GM19397 (cell line): ENCODE measurements around the gene NUP42.

Source experiments
- ATAC-seq: cut with Tn5 transposase; IDR thresholded peaks from one replicate; pipeline ENCODE4 v1.9.1; 2021; ENCODE audit warnings: mild to moderate bottlenecking, moderate library complexity; ENCODE audit not compliant: unreplicated experiment

NUP42 gene

DNA sequence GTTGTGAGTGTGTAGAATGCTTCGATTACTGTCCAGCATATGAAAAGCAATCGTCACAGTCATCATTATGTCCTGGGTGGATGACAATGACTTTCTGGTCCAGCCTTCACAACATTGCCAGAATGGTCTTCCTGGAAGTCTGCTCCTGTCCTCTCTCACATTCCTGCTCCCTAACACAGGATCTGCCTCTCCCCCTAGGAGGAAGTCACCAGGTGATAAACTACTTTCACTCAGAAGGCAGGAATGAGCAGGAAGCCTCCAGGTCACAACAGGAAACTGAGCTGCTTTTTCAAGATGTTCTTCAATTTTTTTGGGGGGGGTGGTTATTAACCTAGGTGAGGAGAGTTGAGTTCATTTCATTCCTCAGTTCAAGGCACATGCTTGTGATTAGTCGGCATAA is 51.1 kb downstream of the NUP42 start:
- ATAC-seq = no peak

DNA sequence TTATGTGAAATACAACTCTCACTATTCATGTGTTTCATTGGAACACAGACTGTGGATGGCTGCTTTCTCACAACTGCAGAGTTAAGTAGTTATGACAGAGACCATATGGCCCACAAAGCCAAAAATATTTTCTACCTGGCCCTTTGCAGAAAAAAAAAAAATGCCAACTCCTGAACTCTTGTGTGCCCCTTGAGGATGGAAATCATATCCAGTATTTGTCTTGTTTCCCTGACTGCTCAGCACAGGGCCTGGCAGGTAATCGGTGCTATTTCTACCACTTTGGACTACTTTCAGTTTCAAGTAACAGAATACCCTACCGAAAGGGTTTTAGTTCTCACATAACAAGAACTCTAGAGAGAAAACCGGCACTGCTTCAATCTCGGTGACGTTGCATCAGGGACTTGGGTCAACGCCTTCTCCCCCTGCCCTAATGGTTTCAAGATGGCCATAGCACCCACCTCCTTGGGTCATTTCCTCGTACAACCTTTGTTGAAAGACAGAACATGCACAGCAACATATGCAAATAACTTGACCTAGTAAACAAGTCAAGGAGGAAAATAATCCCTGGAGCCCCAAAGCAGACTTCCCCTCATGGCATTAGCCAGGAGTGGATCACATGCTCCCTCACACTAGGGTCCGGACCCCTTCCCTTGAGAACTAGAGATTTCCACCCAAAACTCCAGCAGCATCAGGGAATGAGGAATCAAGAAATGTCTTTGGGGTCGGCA is 52.9 kb downstream of the NUP42 start:
- no peak for ATAC-seq

DNA sequence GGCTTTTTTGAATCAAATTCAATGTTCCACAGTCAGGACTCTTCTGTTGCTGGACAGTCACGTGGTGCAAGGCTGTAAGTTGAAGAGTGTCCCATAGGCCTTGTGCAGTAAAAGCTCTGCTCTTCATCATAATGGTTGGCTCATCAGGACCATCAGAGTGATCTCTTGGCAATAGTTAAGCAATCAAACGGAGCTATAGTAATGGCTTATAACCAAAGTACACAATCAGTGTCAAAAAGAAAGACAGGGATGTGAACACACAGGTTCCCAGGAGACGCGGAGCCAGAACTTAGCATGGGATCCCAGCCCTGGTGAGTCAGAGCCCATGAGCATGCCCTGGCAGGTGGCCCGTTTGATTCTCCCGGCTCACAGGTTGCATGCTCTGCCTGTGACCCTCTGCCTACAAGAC is 54.0 kb downstream of the NUP42 start:
- ATAC-seq = no peak

DNA sequence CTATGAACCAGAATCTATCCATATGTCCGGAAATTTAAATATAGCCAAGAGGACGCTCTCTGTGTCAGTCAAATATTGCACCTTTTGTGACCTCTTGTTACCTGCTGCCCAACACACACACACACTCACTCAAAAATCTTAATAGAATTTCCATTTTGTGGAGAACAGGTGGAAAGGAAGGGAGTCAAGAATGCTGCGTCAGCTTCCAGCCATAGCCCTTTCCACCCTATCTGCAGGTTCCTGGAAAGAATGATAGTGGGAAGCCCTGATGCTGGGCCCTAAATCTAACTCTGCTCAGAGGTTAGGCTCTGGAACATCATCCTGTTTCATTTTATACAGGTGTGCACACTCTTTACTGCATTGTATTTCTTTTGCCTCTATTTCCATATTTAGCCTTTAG is 55.2 kb downstream of the NUP42 start:
- no peak for ATAC-seq

DNA sequence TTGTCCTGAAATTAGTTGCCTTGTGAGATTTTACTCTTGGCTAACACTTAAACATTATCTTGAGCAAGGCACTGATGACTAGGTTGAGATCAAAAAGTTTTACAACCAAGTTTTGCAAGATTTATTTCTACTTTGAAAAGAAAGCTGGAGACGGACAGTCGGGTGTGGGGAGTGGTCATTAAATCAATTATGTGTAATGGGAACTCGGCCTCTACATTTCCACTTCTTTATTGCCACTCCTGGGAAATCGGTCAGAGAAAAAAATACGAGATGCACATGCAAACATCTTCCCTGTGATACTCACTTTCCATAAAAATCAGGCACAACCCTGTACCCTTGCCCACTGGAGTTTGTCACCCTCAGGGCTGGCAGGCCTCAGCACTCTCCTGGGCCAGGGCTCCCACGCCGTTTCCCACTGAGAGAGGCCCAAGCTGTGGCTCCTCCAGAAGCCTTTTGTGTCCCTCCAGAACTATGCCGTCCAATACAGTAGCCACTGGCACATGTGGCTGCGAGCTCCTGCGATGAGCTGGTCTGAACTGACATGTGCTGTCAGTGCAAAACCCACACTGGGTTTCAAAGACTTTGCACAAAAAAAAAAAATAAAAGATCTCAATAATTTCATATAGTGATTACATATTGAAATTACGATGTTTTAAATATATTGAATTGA is 57.3 kb downstream of the NUP42 start:
- no peak for ATAC-seq

DNA sequence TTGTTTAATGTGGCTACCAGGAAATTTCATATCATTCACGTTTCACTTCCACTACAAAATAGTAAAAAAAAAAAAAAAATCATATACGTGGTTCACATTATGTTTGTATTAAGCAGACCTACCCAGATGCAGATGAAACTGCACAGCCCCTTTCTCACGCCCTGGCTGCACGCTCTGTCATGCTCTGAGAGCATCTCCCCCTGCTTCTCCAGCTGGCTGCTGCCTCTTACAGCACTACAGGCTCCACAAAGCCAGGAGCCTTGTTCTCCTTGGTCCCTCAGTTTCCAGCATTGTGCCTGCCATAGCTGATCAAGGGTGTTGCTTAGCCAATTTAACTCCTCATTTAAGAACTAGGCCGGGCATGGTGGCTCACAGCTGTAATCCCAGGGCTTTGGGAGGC is 57.9 kb downstream of the NUP42 start:
- ATAC-seq = no peak

DNA sequence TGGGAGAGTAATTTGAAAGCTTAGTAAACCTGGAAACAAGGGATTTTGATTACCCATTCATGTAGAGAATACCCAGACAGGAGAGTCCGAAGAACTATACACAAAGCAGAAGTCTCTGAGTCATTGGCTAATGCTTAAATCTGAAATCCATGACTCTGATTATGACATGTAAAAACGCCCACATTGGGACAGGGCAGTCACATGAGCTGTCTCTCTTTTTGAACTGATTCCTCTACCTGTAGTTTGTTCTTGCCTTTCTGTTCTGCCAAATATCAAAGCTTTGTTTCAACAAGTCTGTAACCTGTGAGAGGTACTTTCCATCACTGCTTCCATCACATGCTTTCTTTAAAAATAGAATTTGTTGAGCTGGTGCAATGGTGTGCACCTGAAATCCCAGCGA is 60.5 kb downstream of the NUP42 start:
- no peak for ATAC-seq

DNA sequence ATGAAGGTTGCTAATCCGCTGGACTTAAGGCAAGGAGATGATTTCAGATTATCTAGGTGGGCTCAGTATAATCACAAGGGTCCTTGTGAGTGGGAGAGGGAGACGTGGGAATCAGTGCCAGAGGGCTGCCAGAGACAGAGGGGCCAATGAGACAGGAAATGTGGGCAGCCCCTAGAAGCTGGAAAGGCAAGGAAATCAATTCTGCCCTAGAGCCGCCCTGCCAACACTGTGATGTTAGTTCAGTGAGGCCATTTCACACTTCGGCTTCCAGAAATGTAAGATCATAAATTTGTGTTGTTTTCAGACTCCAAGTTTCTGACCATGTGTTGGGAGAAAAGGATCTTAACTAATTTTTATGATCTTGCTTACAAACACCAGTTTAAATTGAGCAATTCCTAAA is 61.1 kb downstream of the NUP42 start:
- ATAC-seq = no peak

DNA sequence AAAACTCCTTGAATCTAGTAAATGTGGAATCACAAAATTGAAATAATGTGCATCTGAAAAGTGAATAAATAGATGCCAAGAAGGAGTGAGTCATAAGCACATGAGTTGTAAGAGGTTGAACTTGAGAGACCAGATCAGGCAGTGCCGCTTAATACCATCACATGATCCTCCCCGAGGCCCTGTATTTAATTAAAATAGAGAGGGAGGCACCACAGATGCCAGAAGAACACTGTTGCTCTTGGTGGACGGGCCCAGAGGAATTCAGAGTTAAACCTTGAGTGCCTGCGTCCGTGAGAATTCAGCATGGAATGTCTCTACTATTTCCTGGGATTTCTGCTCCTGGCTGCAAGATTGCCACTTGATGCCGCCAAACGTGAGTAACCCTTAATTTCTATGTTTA is 64.7 kb downstream of the NUP42 start, which contains the start of gene GPNMB:
Gene GPNMB, plus strand, starts transcription at position 221 of the 400 bp plus-strand sequence. Its CDS starts 83 bp downstream, at position 304.
- ATAC-seq = no peak

DNA sequence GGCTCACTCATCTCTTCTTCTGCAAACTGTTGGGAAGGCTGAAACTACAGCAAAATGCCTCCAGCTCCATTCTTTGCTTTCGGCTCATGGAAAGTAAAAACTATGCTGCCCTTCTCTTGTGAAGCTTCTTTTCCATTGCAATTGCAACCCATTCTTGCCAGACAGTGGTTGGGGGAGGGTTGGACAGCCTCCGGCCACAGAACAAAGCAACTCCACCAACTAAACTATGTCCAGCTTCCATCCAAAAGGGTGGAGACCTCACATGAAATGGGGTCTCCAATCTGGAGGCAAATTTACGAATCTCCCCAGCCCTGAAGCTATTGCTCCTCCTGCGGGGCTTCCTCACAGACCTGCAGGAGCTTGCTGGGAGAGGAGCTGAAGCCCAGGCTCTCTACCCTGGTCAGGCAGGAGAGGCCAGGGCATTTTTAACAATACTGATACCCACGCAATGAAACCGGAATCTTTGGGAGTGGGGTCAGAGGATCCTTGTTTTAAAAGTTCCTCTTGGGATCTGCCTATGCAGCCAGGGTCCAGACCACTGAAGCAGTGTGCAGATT is 65.3 kb downstream of the NUP42 start:
- ATAC-seq = no peak

DNA sequence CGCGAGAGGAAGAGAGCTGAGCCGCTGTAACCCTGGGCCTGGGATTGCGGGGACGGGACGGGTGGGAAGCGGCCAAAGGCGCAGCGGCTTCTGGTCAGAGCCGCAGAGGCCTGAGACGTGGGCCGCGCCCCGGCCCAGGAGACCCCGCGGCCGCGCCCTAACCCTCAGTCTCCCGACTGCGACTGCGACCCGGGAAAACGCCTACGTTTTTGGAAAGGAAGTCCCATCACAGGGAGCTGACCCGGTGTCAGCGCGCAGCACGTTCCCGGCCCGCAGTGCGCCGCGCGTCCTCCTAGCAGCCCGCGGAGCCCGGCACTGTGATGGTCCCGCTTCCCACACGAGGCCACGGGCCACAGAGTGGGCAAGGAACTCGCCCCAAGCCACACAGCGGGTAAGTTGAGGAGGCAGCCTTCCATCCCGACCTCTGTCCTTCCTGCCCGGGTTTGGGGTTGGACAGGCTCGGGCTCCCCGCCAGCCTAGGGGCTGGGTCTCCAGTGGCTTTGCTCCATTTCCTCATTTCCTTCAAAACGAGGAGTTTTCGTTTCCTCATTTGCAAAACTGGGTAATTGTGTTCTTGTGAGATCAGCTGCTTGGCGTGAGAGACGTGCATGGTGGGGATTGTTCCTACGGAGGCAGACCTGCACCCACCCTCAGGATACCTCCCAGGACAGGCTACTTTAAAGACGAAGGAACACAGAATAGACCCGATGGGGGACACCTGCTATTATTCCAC is 65.9 kb downstream of the NUP42 start:
- ATAC-seq = no peak

DNA sequence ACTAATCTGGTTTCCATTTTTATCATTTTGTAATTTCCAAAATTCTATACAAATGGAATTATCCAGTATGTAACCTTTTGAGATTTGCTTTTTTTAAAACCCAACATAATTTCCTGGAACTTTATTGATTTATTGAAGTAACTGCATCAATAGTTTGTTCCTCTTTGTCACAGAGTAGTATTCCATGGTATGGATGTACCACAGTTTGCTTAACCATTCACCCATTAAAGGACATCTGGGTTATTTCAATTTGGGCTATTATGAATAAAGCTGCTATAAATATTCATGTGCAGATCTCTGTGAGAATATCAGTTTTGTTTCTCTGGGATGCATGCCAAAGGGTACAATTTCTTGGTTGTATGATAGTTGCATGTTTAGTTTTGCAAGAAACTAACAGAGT is 67.6 kb downstream of the NUP42 start:
- no peak for ATAC-seq
